A549 treated with dexamethasone at 1 μM for 4 hours (cell line): Measurements from ENCODE around the gene VGLL2. TPM values are rescaled to one million over a fixed set of nuclear protein-coding genes. Genes with fewer than 3 reads are reported as not detected.

Source experiments
- total RNA-seq: library from RNA; stranded (reverse); fragments of 200-300 nt; extraction: Qiagen RNA extraction; gene quantifications from 5 replicates; pipeline ENCODE4 v1.2.3, GENCODE V29; 2022

The VGLL2 gene, protein sequence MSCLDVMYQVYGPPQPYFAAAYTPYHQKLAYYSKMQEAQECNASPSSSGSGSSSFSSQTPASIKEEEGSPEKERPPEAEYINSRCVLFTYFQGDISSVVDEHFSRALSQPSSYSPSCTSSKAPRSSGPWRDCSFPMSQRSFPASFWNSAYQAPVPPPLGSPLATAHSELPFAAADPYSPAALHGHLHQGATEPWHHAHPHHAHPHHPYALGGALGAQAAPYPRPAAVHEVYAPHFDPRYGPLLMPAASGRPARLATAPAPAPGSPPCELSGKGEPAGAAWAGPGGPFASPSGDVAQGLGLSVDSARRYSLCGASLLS
- total RNA-seq = not detected in 5 replicates

DNA sequence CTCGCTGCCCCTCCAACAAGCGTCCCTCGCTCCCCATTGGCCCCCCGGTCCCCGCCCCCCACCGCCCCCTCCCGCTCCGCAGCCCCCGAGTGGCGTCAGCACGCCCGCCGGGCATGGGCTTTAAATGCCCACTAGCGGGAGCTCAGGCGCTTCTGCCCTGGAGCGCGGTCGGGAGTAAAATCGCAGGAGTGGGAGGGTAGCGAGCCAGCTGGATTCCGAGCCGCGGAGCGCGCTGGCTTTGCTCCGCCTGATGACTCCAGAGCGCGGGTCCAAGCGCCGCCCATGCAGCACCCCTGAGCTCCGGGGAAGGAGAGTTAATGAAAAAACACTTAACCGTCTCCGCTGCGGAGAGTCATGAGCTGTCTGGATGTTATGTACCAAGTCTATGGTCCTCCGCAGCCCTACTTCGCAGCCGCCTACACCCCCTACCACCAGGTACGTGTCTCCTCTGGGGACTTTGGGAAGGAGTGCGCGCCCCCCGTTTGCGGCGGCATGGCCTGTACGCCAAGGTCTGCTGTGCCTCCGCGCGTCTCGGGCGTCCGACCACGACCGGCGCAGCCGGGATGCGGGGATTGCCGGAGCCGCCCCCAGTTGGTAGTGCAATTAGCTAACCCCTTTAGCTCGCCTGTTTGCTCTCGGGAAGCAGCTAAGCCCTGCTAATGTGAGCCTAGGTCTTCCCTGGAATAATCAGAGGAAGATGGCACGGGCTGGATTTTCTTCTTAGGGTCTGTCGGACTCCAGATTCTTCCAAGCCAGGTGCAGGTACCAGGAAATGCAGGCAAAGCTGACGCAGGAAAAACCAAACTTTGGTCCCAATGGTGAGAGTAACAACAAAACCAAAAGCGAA is at the start of gene VGLL2:
TSS of gene VGLL2 (plus strand) at position 149 of the 847 bp plus-strand sequence. CDS start at position 355, 206 bp downstream.

Other genes starting within 250 kb of the VGLL2 start
- gene ROS1, start 160.4 kb downstream of the VGLL2 start, total RNA-seq = 0.21 to 0.51 TPM (median 0.24 TPM) in 5 replicates
- 21.9 to 26.9 TPM (median 24.3 TPM) in 5 replicates for gene DCBLD1, start 217.1 kb downstream of the VGLL2 start, total RNA-seq